GM19043 (cell line): ENCODE results near the gene TTC19.
"Not testable (repeated sequence)": the region's sequence is repeated elsewhere in the genome, so short reads cannot be mapped to it uniquely, and the experiment has no call there.

Experiments
- ATAC-seq: cut with Tn5 transposase; IDR thresholded peaks from one replicate; pipeline ENCODE4 v1.9.1; 2021; ENCODE audit warnings: low read depth; ENCODE audit not compliant: unreplicated experiment

TTC19 gene

GRCh38 chr17:15971882-15972281 lies 27.7 kb upstream of the TTC19 start:
- no peak for ATAC-seq

GRCh38 chr17:15972497-15972951 lies 27.1 kb upstream of the TTC19 start:
- ATAC-seq: no peak

- no peak for ATAC-seq
Measured at GRCh38 chr17:15973016-15973415, 26.6 kb upstream of the TTC19 start.

- ATAC-seq: no peak
Measured at GRCh38 chr17:15973834-15974233, 25.8 kb upstream of the TTC19 start.

- no peak for ATAC-seq
Measured at GRCh38 chr17:15977894-15978293, 21.7 kb upstream of the TTC19 start.

GRCh38 chr17:15978606-15979005 lies 21.0 kb upstream of the TTC19 start:
- no peak for ATAC-seq

GRCh38 chr17:15979013-15979412 lies 20.6 kb upstream of the TTC19 start:
- ATAC-seq: not testable (repeated sequence)

- ATAC-seq: peak; percentile 93
Measured at GRCh38 chr17:15981208-15981607, 18.4 kb upstream of the TTC19 start.

GRCh38 chr17:15981646-15982580 lies 17.7 kb upstream of the TTC19 start:
- ATAC-seq: no peak

GRCh38 chr17:15996322-15996721 lies 3.3 kb upstream of the TTC19 start:
- ATAC-seq: no peak

- ATAC-seq: no peak
Measured at GRCh38 chr17:15998031-15998562, 1.5 kb upstream of the TTC19 start.

GRCh38 chr17:15999974-16000827 lies 577 bp downstream of the TTC19 start:
- ATAC-seq: peak; percentile 35

GRCh38 chr17:16001226-16001897 lies 1.7 kb downstream of the TTC19 start:
- no peak for ATAC-seq

GRCh38 chr17:16002708-16003260 lies 3.2 kb downstream of the TTC19 start:
- ATAC-seq: no peak

- ATAC-seq: no peak
Measured at GRCh38 chr17:16003841-16004240, 4.2 kb downstream of the TTC19 start.

GRCh38 chr17:16005636-16006035 lies 6.0 kb downstream of the TTC19 start:
- ATAC-seq: no peak

GRCh38 chr17:16007439-16007838 lies 7.8 kb downstream of the TTC19 start:
- ATAC-seq: no peak

- ATAC-seq: no peak
Measured at GRCh38 chr17:16013943-16014407, 14.4 kb downstream of the TTC19 start.

GRCh38 chr17:16019347-16019746 lies 19.7 kb downstream of the TTC19 start:
- ATAC-seq: no peak

- ATAC-seq: no peak
Measured at GRCh38 chr17:16023881-16024280, 24.3 kb downstream of the TTC19 start.
